ENCODE results near the gene ATP11A.

Gene ATP11A

GRCh38 chr13:112733112-112733511 is 43.3 kb downstream of the ATP11A start:
- Histone ChIP-seq H3K4me3 (ENCODE audit: low read depth, low read length) (no peak overlapping the region), H3K4me2 (ENCODE audit: low read length) (no peak overlapping the region), H3K36me3 (ENCODE audit: control insufficient read depth, insufficient read depth, low read length) (no peaks in the 10 kb centered on the region), H3K9ac (no peak overlapping the region), H3K27ac (peak overlapping the region; percentile 36), H3K27me3 (ENCODE audit: control insufficient read depth, insufficient read depth, low read length) (no peaks in the 10 kb centered on the region), H3K9me3 (ENCODE audit: control insufficient read depth, low read length) (no peaks in the 10 kb centered on the region), H2AFZ (no peak overlapping the region), H3K4me1 (peaks cover 14% of the 10 kb centered on the region), H3K79me2 (peaks cover 7% of the 10 kb centered on the region)
- TF ChIP-seq CTCF (IDR thresholded peaks at IDR 0.05): no peak

- no peak for TF ChIP-seq CTCF (IDR thresholded peaks at IDR 0.05)
- no peaks in the 10 kb centered on the region for H3K27me3 ChIP-seq (ENCODE audit: control insufficient read depth, insufficient read depth, low read length)
- peaks cover 6% of the 10 kb centered on the region for H3K79me2 ChIP-seq
- H3K4me3 ChIP-seq (ENCODE audit: low read depth, low read length): no peak overlapping the region
- peaks cover 14% of the 10 kb centered on the region for H3K4me1 ChIP-seq
- peak overlapping the region; percentile 28 for H2AFZ ChIP-seq
- H3K36me3 ChIP-seq (ENCODE audit: control insufficient read depth, insufficient read depth, low read length): no peaks in the 10 kb centered on the region
- no peaks in the 10 kb centered on the region for H3K9me3 ChIP-seq (ENCODE audit: control insufficient read depth, low read length)
- peak overlapping the region; percentile 74 for H3K27ac ChIP-seq
- H3K9ac ChIP-seq: no peak overlapping the region
- H3K4me2 ChIP-seq (ENCODE audit: low read length): peak overlapping the region; percentile 31
These were observed 44.0 kb downstream of the ATP11A start for GRCh38 chr13:112733661-112734379.

- H3K79me2 ChIP-seq: peaks cover 6% of the 10 kb centered on the region
- no peak overlapping the region for H2AFZ ChIP-seq
- no peaks in the 10 kb centered on the region for H3K36me3 ChIP-seq (ENCODE audit: control insufficient read depth, insufficient read depth, low read length)
- H3K4me3 ChIP-seq (ENCODE audit: low read depth, low read length): no peak overlapping the region
- no peak overlapping the region for H3K9ac ChIP-seq
- H3K27me3 ChIP-seq (ENCODE audit: control insufficient read depth, insufficient read depth, low read length): no peaks in the 10 kb centered on the region
- peaks cover 14% of the 10 kb centered on the region for H3K4me1 ChIP-seq
- no peak overlapping the region for H3K4me2 ChIP-seq (ENCODE audit: low read length)
- TF ChIP-seq CTCF (IDR thresholded peaks at IDR 0.05): no peak
- H3K27ac ChIP-seq: peak overlapping the region; percentile 74
- no peaks in the 10 kb centered on the region for H3K9me3 ChIP-seq (ENCODE audit: control insufficient read depth, low read length)
These were observed 45.1 kb downstream of the ATP11A start for GRCh38 chr13:112734696-112735547.

- Histone ChIP-seq H2AFZ (no peak overlapping the region), H3K4me1 (peaks cover 14% of the 10 kb centered on the region), H3K9ac (no peak overlapping the region), H3K4me3 (ENCODE audit: low read depth, low read length) (no peak overlapping the region), H3K4me2 (ENCODE audit: low read length) (no peak overlapping the region), H3K27ac (peak overlapping the region; percentile 47), H3K79me2 (peaks cover 6% of the 10 kb centered on the region), H3K27me3 (ENCODE audit: control insufficient read depth, insufficient read depth, low read length) (no peaks in the 10 kb centered on the region), H3K9me3 (ENCODE audit: control insufficient read depth, low read length) (no peaks in the 10 kb centered on the region), H3K36me3 (ENCODE audit: control insufficient read depth, insufficient read depth, low read length) (no peaks in the 10 kb centered on the region)
- no peak for TF ChIP-seq CTCF (IDR thresholded peaks at IDR 0.05)
These were observed 46.0 kb downstream of the ATP11A start for GRCh38 chr13:112735791-112736190.

All from parathyroid adenoma (tissue), 2 donors.